GM23338 (cell line): ENCODE results near the gene GDF7. TPM values are rescaled to one million over a fixed set of nuclear protein-coding genes. Genes with fewer than 3 reads are reported as not detected.

Experiments
- ATAC-seq: fragments of 200-7000 bp; cut with Tn5 transposase; 3 replicates; pipeline ENCODE4 v1.9.1; 2020
- DNase-seq: peaks from one replicate; pipeline ENCODE4 v3.0.0-alpha.2; 2015; ENCODE audit warnings: low spot score
- H2AFZ ChIP-seq: fragments of 200-600 bp; sonication (generic); 2 replicates; pipeline ENCODE4 v1.8.0; 2016; ENCODE audit warnings: antibody characterized with exemption, mild to moderate bottlenecking, moderate library complexity
- H3F3A ChIP-seq: fragments of 200-600 bp; sonication (generic); replicated peaks from 2 replicates; pipeline ENCODE4 v1.8.0; 2017; ENCODE audit warnings: antibody characterized with exemption, mixed run types, low read depth
- H3K27ac ChIP-seq: fragments of 200-600 bp; sonication (generic); 2 replicates; pipeline ENCODE4 v1.6.1; 2016; ENCODE audit warnings: low read depth
- H3K27me3 ChIP-seq: fragments of 200-600 bp; sonication (generic); 2 replicates; pipeline ENCODE4 v1.8.0; 2016; ENCODE audit warnings: mild to moderate bottlenecking, mixed run types, moderate library complexity; ENCODE audit not compliant: insufficient read depth
- H3K36me3 ChIP-seq: fragments of 200-600 bp; sonication (generic); 2 replicates; pipeline ENCODE4 v1.8.0; 2016; ENCODE audit warnings: mild to moderate bottlenecking; ENCODE audit not compliant: insufficient read depth
- H3K4me1 ChIP-seq: fragments of 200-600 bp; sonication (generic); 2 replicates; pipeline ENCODE4 v1.8.0; 2016; ENCODE audit warnings: mild to moderate bottlenecking, moderate library complexity; ENCODE audit not compliant: insufficient read depth
- H3K4me2 ChIP-seq: fragments of 200-600 bp; sonication (generic); 2 replicates; pipeline ENCODE4 v1.7.1; 2017; ENCODE audit warnings: mixed run types
- H3K4me3 ChIP-seq: fragments of 200-600 bp; sonication (generic); 2 replicates; pipeline ENCODE4 v1.6.1; 2016; ENCODE audit warnings: mixed run types
- H3K79me2 ChIP-seq: fragments of 200-600 bp; sonication (generic); replicated peaks from 2 replicates; pipeline ENCODE4 v1.8.0; 2017; ENCODE audit warnings: mild to moderate bottlenecking; ENCODE audit not compliant: insufficient read depth
- H3K9me2 ChIP-seq: fragments of 200-600 bp; sonication (generic); 2 replicates; pipeline ENCODE4 v1.8.0; 2017; ENCODE audit not compliant: insufficient read depth
- H4K20me1 ChIP-seq: fragments of 200-600 bp; sonication (generic); replicated peaks from 2 replicates; pipeline ENCODE4 v1.8.0; 2017; ENCODE audit warnings: mild to moderate bottlenecking; ENCODE audit not compliant: insufficient read depth
- H3K27ac Mint-ChIP-seq: 2 replicates; pipeline ENCODE4 v1.8.0; 2020; ENCODE audit warnings: inconsistent platforms, mild to moderate bottlenecking, moderate library complexity, mixed read lengths
- H3K27me3 Mint-ChIP-seq: 3 replicates; pipeline ENCODE4 v1.8.0; 2022; ENCODE audit warnings: low read depth, mild to moderate bottlenecking, moderate library complexity, mixed read lengths, inconsistent platforms; ENCODE audit not compliant: insufficient read depth, poor library complexity
- H3K36me3 Mint-ChIP-seq: 3 replicates; pipeline ENCODE4 v1.8.0; 2021; ENCODE audit warnings: low read depth, mild to moderate bottlenecking, inconsistent platforms, moderate library complexity, mixed read lengths
- H3K4me1 Mint-ChIP-seq: 3 replicates; pipeline ENCODE4 v1.8.0; 2020; ENCODE audit warnings: mild to moderate bottlenecking, inconsistent platforms, mixed read lengths
- H3K4me3 Mint-ChIP-seq: 3 replicates; pipeline ENCODE4 v1.8.0; 2021; ENCODE audit warnings: moderate library complexity, mild to moderate bottlenecking, inconsistent platforms, mixed read lengths
- H3K9me3 Mint-ChIP-seq: 3 replicates; pipeline ENCODE4 v1.8.0; 2020; ENCODE audit warnings: moderate library complexity, mild to moderate bottlenecking, inconsistent platforms, mixed read lengths
- EZH2 ChIP-seq: fragments of 200-600 bp; sonication (generic); IDR thresholded peaks from one replicate; pipeline ENCODE4 v1.8.0; 2017; ENCODE audit warnings: antibody characterized with exemption, mild to moderate bottlenecking, low read depth; ENCODE audit not compliant: unreplicated experiment
- EZH2phosphoT487 ChIP-seq: fragments of 200-600 bp; sonication (generic); IDR thresholded peaks from one replicate; pipeline ENCODE4 v1.8.1; 2018; ENCODE audit warnings: antibody characterized with exemption; ENCODE audit not compliant: unreplicated experiment
- JUNB ChIP-seq: IDR thresholded peaks from one replicate; pipeline ENCODE4 v1.6.1; 2016; ENCODE audit warnings: antibody characterized with exemption; ENCODE audit not compliant: unreplicated experiment
- NANOG ChIP-seq: IDR thresholded peaks from 2 replicates; pipeline ENCODE4 v1.6.1; 2016; ENCODE audit warnings: antibody characterized with exemption, borderline replicate concordance
- POLR2AphosphoS5 ChIP-seq: IDR thresholded peaks from 2 replicates; pipeline ENCODE4 v1.6.1; 2016; ENCODE audit warnings: antibody characterized with exemption, low read depth
- STAT1 ChIP-seq: IDR thresholded peaks from one replicate; pipeline ENCODE4 v1.6.1; 2016; ENCODE audit warnings: antibody characterized with exemption; ENCODE audit not compliant: unreplicated experiment
- ZNF331 ChIP-seq: fragments of 250-450 bp; sonication (Bioruptor Pico); IDR thresholded peaks from 2 replicates; pipeline ENCODE4 v1.5.0; 2020; ENCODE audit warnings: low read depth, mild to moderate bottlenecking, moderate library complexity
- polyA plus RNA-seq: library from polyadenylated mRNA; unstranded; fragments of >200 nt; fragmentation: Nextera tagmentation; extraction: Ambion mirVana; gene quantifications from 2 replicates; pipeline ENCODE4 v1.2.1, GENCODE V29; 2016
- total RNA-seq: library from RNA; depleted of rRNA; stranded (reverse); fragments of >200 nt; shearing (Covaris generic); gene quantifications from 2 replicates; pipeline ENCODE4 v1.2.3, GENCODE V29; 2014
- TF ChIP-seq, protein P1 (sequence below): fragments of 250-450 bp; sonication (Bioruptor Pico); IDR thresholded peaks from 2 replicates; pipeline ENCODE4 v1.5.0; 2020; ENCODE audit warnings: mild to moderate bottlenecking, moderate library complexity
- TF ChIP-seq, protein P2 (sequence below): IDR thresholded peaks from 2 replicates; pipeline ENCODE4 v1.6.1; 2016; ENCODE audit warnings: antibody characterized with exemption

GDF7 gene
- total and polyA plus RNA-seq, 2 experiments from 2014 or later: 0.19 to 0.52 TPM

DNA sequence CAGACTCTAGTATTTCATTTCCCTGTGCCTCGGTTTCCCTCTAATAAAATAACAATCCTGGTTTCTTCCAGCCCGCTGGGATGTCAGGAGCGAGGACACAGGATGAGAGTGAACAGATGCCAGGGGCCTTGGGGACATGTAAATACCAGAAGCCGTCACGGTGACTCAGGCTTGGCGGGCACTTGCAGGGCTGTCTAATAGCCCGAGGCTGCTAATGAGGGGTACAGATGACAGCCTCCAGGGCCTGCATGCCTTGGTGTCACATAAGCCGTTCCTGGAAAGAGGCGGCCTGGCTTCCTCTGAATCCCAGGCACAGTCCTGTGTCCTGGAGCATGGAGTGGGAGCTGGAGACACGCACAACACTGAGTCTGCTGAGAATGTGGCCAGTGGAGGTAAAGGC lies 44.2 kb upstream of the GDF7 start (continued):
- TF ChIP-seq, protein P1, sequence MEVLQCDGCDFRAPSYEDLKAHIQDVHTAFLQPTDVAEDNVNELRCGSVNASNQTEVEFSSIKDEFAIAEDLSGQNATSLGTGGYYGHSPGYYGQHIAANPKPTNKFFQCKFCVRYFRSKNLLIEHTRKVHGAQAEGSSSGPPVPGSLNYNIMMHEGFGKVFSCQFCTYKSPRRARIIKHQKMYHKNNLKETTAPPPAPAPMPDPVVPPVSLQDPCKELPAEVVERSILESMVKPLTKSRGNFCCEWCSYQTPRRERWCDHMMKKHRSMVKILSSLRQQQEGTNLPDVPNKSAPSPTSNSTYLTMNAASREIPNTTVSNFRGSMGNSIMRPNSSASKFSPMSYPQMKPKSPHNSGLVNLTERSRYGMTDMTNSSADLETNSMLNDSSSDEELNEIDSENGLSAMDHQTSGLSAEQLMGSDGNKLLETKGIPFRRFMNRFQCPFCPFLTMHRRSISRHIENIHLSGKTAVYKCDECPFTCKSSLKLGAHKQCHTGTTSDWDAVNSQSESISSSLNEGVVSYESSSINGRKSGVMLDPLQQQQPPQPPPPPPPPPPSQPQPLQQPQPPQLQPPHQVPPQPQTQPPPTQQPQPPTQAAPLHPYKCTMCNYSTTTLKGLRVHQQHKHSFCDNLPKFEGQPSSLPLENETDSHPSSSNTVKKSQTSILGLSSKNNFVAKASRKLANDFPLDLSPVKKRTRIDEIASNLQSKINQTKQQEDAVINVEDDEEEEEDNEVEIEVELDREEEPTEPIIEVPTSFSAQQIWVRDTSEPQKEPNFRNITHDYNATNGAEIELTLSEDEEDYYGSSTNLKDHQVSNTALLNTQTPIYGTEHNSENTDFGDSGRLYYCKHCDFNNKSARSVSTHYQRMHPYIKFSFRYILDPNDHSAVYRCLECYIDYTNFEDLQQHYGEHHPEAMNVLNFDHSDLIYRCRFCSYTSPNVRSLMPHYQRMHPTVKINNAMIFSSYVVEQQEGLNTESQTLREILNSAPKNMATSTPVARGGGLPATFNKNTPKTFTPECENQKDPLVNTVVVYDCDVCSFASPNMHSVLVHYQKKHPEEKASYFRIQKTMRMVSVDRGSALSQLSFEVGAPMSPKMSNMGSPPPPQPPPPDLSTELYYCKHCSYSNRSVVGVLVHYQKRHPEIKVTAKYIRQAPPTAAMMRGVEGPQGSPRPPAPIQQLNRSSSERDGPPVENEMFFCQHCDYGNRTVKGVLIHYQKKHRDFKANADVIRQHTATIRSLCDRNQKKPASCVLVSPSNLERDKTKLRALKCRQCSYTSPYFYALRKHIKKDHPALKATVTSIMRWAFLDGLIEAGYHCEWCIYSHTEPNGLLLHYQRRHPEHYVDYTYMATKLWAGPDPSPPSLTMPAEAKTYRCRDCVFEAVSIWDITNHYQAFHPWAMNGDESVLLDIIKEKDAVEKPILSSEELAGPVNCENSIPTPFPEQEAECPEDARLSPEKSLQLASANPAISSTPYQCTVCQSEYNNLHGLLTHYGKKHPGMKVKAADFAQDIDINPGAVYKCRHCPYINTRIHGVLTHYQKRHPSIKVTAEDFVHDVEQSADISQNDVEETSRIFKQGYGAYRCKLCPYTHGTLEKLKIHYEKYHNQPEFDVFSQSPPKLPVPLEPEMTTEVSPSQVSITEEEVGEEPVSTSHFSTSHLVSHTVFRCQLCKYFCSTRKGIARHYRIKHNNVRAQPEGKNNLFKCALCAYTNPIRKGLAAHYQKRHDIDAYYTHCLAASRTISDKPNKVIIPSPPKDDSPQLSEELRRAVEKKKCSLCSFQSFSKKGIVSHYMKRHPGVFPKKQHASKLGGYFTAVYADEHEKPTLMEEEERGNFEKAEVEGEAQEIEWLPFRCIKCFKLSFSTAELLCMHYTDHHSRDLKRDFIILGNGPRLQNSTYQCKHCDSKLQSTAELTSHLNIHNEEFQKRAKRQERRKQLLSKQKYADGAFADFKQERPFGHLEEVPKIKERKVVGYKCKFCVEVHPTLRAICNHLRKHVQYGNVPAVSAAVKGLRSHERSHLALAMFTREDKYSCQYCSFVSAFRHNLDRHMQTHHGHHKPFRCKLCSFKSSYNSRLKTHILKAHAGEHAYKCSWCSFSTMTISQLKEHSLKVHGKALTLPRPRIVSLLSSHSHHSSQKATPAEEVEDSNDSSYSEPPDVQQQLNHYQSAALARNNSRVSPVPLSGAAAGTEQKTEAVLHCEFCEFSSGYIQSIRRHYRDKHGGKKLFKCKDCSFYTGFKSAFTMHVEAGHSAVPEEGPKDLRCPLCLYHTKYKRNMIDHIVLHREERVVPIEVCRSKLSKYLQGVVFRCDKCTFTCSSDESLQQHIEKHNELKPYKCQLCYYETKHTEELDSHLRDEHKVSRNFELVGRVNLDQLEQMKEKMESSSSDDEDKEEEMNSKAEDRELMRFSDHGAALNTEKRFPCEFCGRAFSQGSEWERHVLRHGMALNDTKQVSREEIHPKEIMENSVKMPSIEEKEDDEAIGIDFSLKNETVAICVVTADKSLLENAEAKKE (CRISPR knock-in tag): no peak

DNA sequence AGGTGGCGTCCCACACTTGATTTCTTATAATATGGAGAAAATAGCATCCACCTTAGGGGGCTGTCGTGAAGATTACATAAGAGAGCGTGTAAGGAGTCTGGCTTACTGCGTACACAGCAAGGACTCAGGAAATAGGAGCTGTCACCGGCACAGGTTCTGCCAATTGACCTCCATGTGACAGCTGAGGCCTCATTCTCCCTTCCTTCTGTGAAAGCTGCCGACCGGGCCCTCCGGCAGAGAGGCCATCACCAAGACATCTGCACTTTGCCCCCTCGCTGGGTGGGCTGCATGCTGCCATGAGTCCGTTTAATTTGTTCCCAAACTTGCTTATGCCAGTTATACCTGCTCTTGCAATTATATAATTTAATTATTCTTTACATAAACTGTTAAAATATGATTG lies 43.7 kb upstream of the GDF7 start:
- H3K36me3 Mint-ChIP-seq: no peaks in the 10 kb centered on the region
- no peak for TF ChIP-seq POLR2AphosphoS5
- TF ChIP-seq, protein P1 (CRISPR knock-in tag): no peak
- no peak for TF ChIP-seq ZNF331 (CRISPR knock-in tag)
- TF ChIP-seq EZH2: no peak
- TF ChIP-seq STAT1: no peak
- TF ChIP-seq, protein P2, sequence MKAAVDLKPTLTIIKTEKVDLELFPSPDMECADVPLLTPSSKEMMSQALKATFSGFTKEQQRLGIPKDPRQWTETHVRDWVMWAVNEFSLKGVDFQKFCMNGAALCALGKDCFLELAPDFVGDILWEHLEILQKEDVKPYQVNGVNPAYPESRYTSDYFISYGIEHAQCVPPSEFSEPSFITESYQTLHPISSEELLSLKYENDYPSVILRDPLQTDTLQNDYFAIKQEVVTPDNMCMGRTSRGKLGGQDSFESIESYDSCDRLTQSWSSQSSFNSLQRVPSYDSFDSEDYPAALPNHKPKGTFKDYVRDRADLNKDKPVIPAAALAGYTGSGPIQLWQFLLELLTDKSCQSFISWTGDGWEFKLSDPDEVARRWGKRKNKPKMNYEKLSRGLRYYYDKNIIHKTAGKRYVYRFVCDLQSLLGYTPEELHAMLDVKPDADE: no peak
- TF ChIP-seq EZH2phosphoT487: no peak
- no peak for TF ChIP-seq NANOG
- TF ChIP-seq JUNB: no peak

More for the DNA sequence above, 43.7 kb upstream of the GDF7 start:
- Histone ChIP-seq H3K36me3 (no peaks in the 10 kb centered on the region), H3K27ac (no peak overlapping the region), H3K9me2 (no peaks in the 10 kb centered on the region), H2AFZ (no peak overlapping the region), H3K79me2 (no peaks in the 10 kb centered on the region), H3K4me1 (no peaks in the 10 kb centered on the region), H3K4me2 (no peak overlapping the region), H4K20me1 (no peaks in the 10 kb centered on the region), H3K4me3 (no peak overlapping the region), H3K27me3 (no peaks in the 10 kb centered on the region), H3F3A (no peaks in the 10 kb centered on the region)
- DNase-seq (no peak), ATAC-seq (no peak)
- Mint-ChIP-seq H3K4me1 (no peaks in the 10 kb centered on the region; the same call in 1 of the 3 replicates), H3K27ac (no peak overlapping the region), H3K4me3 (no peak overlapping the region), H3K9me3 (no peaks in the 10 kb centered on the region), H3K27me3 (peaks cover 8% of the 10 kb centered on the region)
